HUDEP-2 (cell line): ENCODE measurements around the gene CORIN.

Experiments
- DNase-seq, 76 experiments: peaks; one replicate each; lab custom pipeline; 2025; ENCODE audit not compliant: unreplicated experiment in 76 of 76; lab: John Stamatoyannopoulos, UW

The CORIN gene, protein sequence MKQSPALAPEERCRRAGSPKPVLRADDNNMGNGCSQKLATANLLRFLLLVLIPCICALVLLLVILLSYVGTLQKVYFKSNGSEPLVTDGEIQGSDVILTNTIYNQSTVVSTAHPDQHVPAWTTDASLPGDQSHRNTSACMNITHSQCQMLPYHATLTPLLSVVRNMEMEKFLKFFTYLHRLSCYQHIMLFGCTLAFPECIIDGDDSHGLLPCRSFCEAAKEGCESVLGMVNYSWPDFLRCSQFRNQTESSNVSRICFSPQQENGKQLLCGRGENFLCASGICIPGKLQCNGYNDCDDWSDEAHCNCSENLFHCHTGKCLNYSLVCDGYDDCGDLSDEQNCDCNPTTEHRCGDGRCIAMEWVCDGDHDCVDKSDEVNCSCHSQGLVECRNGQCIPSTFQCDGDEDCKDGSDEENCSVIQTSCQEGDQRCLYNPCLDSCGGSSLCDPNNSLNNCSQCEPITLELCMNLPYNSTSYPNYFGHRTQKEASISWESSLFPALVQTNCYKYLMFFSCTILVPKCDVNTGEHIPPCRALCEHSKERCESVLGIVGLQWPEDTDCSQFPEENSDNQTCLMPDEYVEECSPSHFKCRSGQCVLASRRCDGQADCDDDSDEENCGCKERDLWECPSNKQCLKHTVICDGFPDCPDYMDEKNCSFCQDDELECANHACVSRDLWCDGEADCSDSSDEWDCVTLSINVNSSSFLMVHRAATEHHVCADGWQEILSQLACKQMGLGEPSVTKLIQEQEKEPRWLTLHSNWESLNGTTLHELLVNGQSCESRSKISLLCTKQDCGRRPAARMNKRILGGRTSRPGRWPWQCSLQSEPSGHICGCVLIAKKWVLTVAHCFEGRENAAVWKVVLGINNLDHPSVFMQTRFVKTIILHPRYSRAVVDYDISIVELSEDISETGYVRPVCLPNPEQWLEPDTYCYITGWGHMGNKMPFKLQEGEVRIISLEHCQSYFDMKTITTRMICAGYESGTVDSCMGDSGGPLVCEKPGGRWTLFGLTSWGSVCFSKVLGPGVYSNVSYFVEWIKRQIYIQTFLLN

DNA sequence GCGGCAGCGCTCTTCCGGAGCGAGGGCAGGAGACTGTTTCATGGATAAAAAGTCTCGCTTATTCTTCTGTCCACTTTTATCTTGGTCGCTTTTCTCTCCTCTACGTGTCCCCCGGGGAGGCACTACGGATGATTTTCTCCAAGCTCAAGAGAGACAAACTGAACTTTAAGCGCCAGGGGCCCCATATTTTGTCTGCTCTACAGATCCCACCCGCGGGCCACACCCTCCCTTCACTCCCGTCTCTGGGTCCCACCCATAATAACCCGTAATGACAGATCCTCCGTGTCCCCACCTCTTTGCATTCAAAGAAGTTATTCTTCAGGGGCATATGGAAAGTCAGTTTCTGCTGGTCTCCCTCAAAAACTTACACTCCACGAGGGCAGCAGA is at the start of gene CORIN:
TSS of gene CORIN (minus strand) at position 160 of the 387 bp plus-strand sequence. CDS start at position 42, 118 bp downstream.
- DNase-seq, result no peak

DNA sequence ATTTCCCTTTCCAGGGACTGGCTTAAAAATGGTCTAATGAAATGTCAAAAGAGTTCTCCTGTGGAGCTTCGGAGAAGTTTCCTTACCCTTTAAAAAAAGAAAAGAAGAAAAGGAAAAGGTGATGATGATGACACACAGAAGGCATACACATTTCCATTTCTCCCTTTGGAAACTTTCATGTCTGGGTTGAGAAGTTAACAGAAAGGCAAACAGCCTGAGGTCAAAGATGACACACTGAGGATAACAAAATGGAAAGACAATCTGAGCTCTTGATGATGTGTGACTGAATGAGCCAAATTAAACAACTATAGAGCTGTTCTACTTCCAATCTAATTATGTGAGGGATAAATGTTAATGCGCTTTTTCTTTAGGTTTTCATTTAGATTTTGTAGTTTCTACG is 44.4 kb upstream of the CORIN start:
- DNase-seq, result no peak

DNA sequence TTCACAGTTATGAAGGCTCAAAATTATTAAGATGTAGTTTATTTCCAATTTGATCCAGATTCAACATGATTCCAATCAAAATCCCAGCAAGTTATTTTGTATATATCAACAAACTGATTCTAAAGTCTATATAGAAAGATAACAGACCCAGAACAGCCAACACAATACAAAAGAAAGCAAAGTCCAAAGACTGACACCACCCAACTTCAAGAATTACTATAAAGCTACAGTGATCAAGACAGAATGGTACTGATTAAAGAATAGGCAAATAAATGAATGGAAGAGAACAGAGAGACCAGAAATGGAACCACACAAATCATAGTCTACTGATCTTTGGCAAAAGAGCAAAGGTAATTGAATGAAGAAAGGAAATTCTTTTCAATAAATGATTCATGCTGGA is 41.6 kb upstream of the CORIN start:
- no peak for DNase-seq

DNA sequence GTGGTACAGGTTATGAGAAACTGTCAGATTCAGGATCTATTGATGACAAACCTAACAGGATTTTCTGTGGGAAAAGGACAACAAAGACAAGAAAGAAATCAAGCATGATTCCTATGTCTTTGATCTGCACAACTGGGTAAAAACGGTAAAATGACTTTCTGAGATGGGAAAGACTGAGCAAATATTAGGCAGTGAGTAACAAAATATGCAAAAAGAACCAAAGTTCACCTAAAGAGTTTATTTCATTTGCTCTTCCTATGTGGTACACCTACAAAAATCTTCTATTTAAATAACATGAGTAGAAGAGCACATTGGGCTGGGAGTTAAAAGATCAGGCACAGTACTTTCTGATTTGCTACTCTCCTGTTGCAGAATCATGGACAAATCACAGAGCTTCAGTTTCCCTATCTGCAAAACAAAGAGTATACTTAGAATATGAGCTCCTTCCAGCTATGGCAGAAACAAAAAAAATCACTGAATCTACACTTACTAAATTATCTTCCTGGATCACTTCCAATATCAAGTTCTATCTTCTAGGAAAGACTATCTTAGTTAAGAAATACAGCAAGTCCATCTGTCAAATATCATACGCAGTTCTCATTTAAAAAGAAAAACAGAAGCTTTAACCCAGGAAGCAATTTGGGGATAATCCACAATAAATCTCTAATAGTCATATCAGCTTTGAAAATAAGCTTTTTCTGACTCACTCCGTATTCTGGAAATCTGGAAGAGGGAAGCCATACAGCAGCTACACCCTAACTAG is 39.1 kb upstream of the CORIN start:
- DNase-seq, result no peak

DNA sequence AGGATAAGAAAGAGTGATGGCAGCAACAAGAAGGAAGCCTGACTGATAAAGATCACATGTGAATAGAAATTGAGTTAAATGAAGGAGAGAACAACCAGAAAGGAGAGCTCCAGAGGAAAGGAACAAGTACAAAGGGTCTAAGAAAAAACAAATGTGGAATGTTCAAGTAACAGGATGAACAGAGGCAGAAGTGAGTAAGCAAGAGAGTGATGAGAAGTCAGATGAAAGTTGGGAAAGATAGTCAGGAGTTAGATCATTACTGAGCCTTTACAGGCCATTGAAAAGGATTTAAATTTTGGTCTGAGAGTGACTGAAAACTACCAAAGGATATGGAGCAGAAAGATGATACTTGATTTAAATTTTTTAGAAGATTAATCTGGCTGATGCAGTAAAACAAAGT is 38.4 kb upstream of the CORIN start:
- no peak for DNase-seq

DNA sequence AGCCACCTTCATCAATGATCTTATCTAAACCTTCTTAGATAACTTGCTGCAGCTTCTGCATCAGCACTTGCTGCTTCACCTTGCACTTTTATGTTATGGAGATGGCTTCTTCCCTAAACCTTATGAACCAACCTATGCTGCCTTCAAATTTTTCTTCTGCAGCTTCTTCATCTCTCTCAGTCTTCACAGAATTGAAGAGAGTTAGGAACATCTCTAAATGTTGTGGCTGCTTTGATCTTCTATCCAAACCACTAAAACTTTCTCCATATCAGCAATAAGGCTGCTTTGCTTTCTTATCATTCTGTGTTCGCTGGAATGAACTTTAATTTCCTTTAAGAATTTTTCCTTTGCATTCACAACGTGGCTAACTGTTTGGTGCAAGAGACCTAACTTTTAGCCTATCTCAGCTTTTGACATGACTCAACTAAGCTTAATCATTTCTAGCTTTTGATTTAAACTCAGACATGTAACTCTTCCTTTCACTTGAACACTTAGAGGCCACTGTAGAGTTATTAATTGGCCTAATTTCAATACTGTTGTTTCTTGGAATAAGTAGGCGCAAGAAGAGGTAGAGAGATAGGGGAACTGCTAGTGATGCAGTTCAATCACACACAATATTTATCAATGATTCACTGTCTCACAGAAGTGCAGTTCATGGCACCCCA is 36.1 kb upstream of the CORIN start:
- DNase-seq, result no peak

DNA sequence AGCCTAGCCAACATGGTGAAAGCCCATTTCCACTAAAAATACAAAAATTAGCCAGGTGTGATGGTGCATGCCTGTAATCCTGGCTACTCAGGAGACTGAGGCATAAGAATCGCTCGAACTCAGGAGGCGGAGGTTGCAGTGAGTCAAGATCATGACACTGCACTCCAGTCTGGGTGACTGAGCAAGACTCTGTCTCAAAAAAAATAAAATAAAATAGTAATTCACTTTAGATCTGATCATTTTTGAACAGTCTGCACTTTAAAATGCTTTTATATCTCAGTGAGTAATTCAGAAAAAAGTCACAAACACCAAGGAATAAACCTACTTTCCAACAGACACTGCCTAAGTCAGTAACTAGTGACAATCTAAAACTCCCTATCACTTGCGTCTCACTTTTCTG is 25.6 kb upstream of the CORIN start:
- no peak for DNase-seq

DNA sequence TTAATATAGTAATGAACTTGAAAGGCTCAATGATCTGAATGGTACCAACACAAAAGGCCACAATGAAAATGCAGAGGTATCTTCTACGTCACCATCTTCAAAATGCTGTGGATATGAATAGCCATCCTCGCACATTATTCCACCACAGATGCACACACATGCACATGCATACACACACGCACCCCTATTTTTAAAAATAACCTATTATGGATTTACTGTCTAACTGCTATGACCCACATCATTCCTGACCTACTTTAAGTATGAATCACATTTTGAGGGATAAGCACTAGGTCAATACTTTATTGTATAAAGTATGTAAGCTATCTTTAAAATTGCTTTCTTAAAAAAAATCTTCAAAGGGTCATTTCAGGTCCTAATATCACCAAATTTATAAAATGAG is 24.4 kb upstream of the CORIN start:
- DNase-seq, result no peak

DNA sequence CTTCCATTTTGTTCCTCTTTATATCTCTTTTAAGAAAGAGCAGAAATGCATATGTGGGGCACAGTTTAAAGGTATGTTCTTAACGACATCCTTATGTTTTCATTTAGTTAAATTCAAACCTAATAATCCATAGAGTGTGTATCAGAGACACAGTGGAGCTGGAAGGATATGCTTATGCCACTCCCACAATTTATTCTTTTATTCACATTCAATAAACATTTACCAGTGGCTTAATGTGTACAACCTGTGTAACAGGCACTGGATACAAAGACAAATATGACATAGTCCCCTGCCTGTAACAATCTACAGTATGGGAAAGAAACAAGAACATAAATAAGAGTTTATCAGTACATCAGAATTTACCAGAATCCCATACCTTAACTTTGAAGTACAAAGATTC is 22.4 kb upstream of the CORIN start:
- no peak for DNase-seq

DNA sequence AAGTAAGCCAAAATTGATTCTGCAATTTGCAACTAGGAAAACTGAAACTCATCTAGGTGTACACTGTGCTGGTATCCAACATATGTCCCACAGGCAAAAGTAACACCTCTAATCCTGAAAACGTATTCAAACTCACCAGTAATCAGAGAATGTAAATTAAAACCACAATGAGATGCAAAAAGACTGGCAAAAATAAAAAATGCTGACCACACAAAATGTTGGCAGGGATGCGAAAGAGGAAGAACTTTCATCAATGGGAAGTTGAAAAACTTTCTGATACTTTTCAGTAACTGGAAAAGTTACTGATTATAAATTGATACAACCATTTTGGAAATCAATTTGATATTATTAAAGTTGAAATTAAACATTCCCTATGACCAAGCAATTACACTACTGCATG is 20.1 kb upstream of the CORIN start:
- no peak for DNase-seq

DNA sequence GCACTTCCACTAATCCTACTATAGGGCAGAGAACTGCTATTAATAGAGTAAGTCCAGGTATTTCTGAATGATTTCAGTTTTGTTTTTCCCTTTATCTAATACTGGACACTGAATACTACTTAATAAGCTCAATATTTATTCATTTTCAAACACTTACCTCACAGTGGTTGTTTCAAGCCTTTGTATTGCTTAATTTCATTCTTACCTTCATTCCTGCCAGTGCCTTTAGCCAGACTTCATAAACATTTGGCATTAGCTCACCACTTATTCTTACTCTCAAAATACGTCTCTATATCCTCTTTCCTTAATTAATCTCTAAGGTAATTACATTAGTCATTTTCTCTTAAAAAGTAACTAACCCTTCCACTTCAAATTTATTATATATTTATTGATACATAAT is 18.8 kb upstream of the CORIN start:
- DNase-seq, result no peak

DNA sequence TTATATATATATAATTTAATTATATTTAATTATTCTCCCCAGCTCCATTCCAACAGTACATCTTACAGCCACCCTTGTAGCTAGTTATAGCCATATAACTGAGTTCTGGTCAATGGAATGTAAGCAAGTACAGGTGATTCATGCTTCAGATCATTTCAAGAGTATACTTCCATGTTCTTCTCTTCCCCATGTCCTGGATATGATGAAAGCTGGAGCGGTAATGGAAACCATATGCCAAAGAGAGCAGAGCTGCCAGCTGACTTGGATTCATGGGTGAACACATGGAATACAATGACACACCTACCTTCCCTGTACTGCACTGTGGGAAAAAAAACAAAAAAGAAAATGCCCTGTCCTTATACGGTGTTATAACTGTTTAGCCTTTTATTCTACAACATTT is 17.5 kb upstream of the CORIN start:
- no peak for DNase-seq

DNA sequence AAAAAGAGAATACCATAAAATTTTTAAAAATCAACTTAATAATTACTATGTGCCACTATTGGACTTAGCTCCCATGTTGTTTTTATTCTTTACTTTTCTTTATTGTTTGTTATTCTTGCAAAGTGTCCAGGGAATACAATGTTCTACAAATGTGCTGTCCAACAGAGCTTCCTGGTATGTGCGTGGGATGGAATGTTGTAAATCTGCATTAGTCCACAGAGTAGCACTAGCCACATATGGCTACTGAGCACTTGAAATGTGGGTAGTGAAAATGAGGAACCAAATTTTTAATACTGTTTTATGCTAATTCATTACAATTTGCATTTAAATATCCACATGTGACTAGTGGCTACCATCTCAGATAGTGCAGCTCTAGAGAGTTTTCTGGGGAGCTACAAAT is 14.3 kb upstream of the CORIN start:
- DNase-seq, result no peak

DNA sequence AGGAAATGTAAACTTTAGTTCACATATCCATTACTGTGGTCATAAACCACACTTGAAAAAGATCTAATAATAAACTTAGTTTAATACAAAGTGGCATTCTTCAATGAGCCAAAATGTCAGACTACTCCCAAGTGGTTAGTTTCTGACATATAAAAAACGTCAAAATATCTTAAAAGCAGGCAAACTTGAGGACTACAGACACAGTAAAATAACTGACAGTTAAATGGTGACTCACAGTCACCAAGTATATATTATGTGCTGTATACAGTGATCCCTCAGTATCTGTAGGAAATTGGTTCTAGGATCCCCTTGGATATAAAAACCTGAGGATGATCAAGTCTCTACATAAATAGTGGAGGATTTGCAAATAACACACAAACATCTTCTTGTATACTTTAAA is 11.6 kb upstream of the CORIN start:
- DNase-seq, result no peak

DNA sequence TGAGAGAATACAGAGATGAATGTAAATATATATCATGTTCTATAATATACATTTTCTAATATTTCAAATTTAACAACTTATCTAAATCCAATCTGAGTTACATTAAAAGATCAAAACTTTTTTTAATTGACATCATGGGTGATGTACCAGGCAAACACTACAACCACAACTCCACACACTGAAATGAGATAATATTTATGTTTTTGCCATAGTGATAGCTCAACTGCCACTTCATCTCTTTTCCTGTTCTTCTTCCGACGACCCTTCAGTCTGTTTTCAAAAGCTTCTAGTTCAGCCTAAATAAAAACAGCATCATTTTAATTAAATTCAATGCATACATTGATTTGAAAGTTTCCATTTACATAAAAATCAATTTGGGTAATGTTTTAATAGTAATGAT is 10.2 kb upstream of the CORIN start:
- DNase-seq, result no peak

DNA sequence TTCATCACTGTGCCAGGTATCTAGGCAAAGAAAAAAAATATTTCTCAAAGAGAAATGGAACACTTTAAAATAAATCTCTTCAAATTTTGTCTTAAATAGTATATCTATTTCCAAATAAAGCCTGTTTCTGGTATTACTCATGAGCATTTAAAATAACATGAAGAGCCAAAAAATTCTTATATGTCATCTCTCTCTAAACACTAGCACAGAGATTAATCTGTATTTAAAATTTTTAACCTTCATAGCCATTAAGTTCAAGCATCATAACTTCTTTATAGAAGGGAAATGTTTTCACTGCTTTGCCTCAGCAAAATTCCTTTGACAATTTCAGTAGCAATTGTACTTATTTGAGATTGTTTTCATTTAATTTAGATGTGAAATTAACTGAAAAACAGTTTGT is 5.1 kb upstream of the CORIN start:
- DNase-seq, result no peak

DNA sequence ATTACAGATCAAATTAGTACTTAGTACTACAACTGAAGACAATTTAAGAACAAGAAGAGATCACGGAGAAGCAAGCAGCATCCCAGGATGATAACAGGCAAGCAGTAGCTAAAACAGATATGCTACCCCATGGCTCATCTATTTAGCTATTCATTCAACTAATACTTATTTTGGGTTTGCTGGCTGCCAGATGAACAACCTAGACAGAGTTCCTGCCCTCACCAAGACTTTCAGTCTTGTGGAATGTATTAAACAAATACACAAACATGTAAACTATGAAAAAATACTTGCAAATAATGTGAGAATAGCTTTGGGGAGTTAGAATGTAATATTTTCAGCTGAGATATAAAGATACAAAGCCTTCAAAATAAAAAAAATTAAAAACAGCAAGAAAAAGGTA is 2.4 kb upstream of the CORIN start:
- DNase-seq, result no peak

DNA sequence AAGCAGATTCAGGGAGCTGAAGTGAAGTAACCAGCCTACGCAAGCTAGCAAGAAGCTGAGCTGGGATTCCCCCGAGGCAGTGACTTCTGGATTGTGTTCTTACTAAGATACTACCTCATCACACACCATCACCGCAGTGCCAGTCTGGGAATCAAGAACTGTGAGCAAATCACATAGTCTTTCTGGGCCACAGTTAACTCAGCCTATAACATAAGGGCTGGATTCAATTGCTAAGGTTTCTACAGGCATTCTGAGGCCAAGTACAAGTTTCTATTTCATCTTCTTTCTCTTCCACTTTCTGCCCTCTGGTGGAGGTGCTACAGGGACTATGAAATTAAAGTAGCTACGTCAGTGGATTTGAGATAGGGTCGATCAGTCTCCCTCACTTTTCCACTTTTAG is 1.4 kb upstream of the CORIN start:
- DNase-seq, result peak in 1 of 76 experiments; percentile 10

DNA sequence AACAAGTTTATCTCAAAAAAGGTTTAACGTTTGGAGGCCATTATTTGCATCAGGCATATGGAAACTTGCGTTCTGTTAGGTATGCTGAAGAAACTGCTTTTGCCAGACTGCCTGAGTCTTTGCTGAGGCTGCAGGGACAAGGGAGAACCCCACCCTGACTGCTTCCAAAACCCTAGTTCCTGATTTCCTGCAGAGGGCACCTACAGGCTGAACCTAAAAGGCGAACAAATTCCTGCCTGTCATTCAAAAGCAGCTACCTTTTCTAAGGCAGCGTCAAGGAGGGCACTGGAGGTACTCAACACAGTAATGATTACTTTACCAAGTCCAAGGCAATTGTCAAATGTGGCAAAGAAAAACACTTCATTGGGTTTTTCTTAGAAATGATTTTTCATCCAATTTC is 578 bp upstream of the CORIN start:
- peak in 1 of 76 experiments; percentile 4 for DNase-seq
